Neural progenitor cell (in vitro differentiated cells): Measurements from ENCODE around the gene COL23A1.

Source experiments
- CTCF ChIP-seq: fragments of 200-600 bp; sonication (generic); IDR thresholded peaks from 2 replicates; pipeline ENCODE4 v1.5.1; 2017; ENCODE audit warnings: antibody characterized with exemption, mild to moderate bottlenecking
- EZH2 ChIP-seq: fragments of 200-600 bp; sonication (generic); IDR thresholded peaks from 2 replicates; pipeline ENCODE4 v1.6.1; 2017; ENCODE audit warnings: antibody characterized with exemption, mild to moderate bottlenecking, moderate library complexity

GRCh38 chr5:178423901-178424809, 166.0 kb downstream of the COL23A1 start:
- TF ChIP-seq CTCF (no peak), EZH2 (no peak)
